ENCODE measurements around the gene CD4. TPM values are rescaled to one million over a fixed set of nuclear protein-coding genes. Genes with fewer than 3 reads are reported as not detected.

Gene CD4
- total RNA-seq, 1 donor from 2014 or later = 0.75 TPM

- H3K4me3 ChIP-seq (ENCODE audit: low read depth, low read length) = no peak overlapping the region
- TF ChIP-seq CTCF (conservative IDR thresholded peaks at IDR 0.05; ENCODE audit: low read depth, low read length) = no peak
- DNase-seq (ENCODE audit: low read depth) = no peak
These were observed 19.2 kb upstream of the CD4 start for GRCh38 chr12:6770094-6770493.

- no peak for DNase-seq (ENCODE audit: low read depth)
- no peak for TF ChIP-seq CTCF (conservative IDR thresholded peaks at IDR 0.05; ENCODE audit: low read depth, low read length)
- H3K4me3 ChIP-seq (ENCODE audit: low read depth, low read length) = no peak overlapping the region
These were observed 18.7 kb upstream of the CD4 start for GRCh38 chr12:6770600-6770999.

GRCh38 chr12:6771091-6771495, 18.2 kb upstream of the CD4 start:
- H3K4me3 ChIP-seq (ENCODE audit: low read depth, low read length) = no peak overlapping the region
- DNase-seq (ENCODE audit: low read depth) = no peak
- no peak for TF ChIP-seq CTCF (conservative IDR thresholded peaks at IDR 0.05; ENCODE audit: low read depth, low read length)

- no peak overlapping the region for H3K4me3 ChIP-seq (ENCODE audit: low read depth, low read length)
- DNase-seq (ENCODE audit: low read depth) = no peak
- no peak for TF ChIP-seq CTCF (conservative IDR thresholded peaks at IDR 0.05; ENCODE audit: low read depth, low read length)
These were observed 17.6 kb upstream of the CD4 start for GRCh38 chr12:6771509-6772330.

GRCh38 chr12:6772331-6772695, 17.0 kb upstream of the CD4 start, which contains the start of gene LAG3:
LAG3 (plus strand) TSS chr12:6772520; CDS start chr12:6772853, 333 bp downstream.
- no peak for DNase-seq (ENCODE audit: low read depth)
- no peak within 1 kb of the TSS for H3K4me3 ChIP-seq (ENCODE audit: low read depth, low read length)
- no peak for TF ChIP-seq CTCF (conservative IDR thresholded peaks at IDR 0.05; ENCODE audit: low read depth, low read length)

GRCh38 chr12:6772726-6773589, 16.4 kb upstream of the CD4 start:
- no peak for DNase-seq (ENCODE audit: low read depth)
- TF ChIP-seq CTCF (conservative IDR thresholded peaks at IDR 0.05; ENCODE audit: low read depth, low read length) = no peak
- H3K4me3 ChIP-seq (ENCODE audit: low read depth, low read length) = no peak overlapping the region

Measured in epithelial cell of proximal tubule (primary cell).